Stimulated activated CD8-positive, alpha-beta memory T cell treated with anti-CD3 and anti-CD28 coated beads, Interleukin-4, amount 100 ng/mL, for 24 hours (primary cell): ENCODE data around the gene FDX1.

Source experiments
- DNase-seq: peaks from one replicate; pipeline ENCODE4 v3.0.0-alpha.2; 2020; ENCODE audit warnings: low read depth

FDX1 gene

GRCh38 chr11:110431051-110431672 lies 1.4 kb downstream of the FDX1 start:
- DNase-seq, result no peak

- no peak for DNase-seq
These were observed 1.9 kb downstream of the FDX1 start for GRCh38 chr11:110431674-110432073.

- DNase-seq, result no peak
These were observed 3.1 kb downstream of the FDX1 start for GRCh38 chr11:110432713-110433392.

- DNase-seq, result no peak
These were observed 3.9 kb downstream of the FDX1 start for GRCh38 chr11:110433393-110434333.

- no peak for DNase-seq
These were observed 5.4 kb downstream of the FDX1 start for GRCh38 chr11:110434952-110435779.

GRCh38 chr11:110435780-110436717 lies 6.3 kb downstream of the FDX1 start:
- no peak for DNase-seq

- no peak for DNase-seq
These were observed 8.3 kb downstream of the FDX1 start for GRCh38 chr11:110438017-110438416.

GRCh38 chr11:110445437-110445836 lies 15.7 kb downstream of the FDX1 start:
- DNase-seq, result no peak

GRCh38 chr11:110446061-110446460 lies 16.3 kb downstream of the FDX1 start:
- no peak for DNase-seq

- no peak for DNase-seq
These were observed 16.8 kb downstream of the FDX1 start for GRCh38 chr11:110446594-110446993.

GRCh38 chr11:110447343-110447742 lies 17.6 kb downstream of the FDX1 start:
- DNase-seq, result no peak

- DNase-seq, result no peak
These were observed 18.4 kb downstream of the FDX1 start for GRCh38 chr11:110447897-110448745.

- DNase-seq, result no peak
These were observed 20.5 kb downstream of the FDX1 start for GRCh38 chr11:110450246-110450645.

- no peak for DNase-seq
These were observed 23.0 kb downstream of the FDX1 start for GRCh38 chr11:110452720-110453119.

GRCh38 chr11:110453684-110454354 lies 24.1 kb downstream of the FDX1 start:
- no peak for DNase-seq

GRCh38 chr11:110454609-110455008 lies 24.9 kb downstream of the FDX1 start:
- DNase-seq, result no peak

GRCh38 chr11:110455718-110456117 lies 26.0 kb downstream of the FDX1 start:
- no peak for DNase-seq

GRCh38 chr11:110463153-110463552 lies 33.4 kb downstream of the FDX1 start:
- DNase-seq, result peak; percentile 10

- DNase-seq, result no peak
These were observed 35.5 kb downstream of the FDX1 start for GRCh38 chr11:110465231-110465630.
